IPS-11a (cell line): ENCODE data around the gene FBXL5.
"Not testable (repeated sequence)": the region's sequence is repeated elsewhere in the genome, so short reads cannot be mapped to it uniquely, and the experiment has no call there.

Source experiments
- H3K4me3 ChIP-seq: one replicate; pipeline ENCODE4 v1.5.1; 2013; ENCODE audit warnings: low read depth, low read length, control low read depth

FBXL5 gene

DNA sequence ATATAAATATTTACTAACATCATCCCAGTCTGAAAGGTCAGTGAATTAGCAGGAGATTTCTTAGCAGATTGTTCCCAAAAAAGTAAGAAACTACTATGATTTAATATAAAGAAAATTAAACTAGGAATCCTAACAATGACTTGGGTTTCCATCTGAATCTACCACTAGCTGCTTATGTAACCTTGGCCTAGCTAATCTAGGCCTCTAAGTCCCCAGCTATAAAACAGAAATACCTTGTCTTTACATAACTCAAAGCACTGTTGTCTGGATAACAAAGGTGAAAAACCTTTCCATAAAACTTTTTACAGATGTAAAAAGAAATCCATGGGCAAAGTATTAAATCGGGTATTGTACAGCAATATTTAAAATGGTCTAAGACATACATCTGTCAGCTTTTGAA is 3.0 kb downstream of the FBXL5 start:
- no peak overlapping the region for H3K4me3 ChIP-seq

DNA sequence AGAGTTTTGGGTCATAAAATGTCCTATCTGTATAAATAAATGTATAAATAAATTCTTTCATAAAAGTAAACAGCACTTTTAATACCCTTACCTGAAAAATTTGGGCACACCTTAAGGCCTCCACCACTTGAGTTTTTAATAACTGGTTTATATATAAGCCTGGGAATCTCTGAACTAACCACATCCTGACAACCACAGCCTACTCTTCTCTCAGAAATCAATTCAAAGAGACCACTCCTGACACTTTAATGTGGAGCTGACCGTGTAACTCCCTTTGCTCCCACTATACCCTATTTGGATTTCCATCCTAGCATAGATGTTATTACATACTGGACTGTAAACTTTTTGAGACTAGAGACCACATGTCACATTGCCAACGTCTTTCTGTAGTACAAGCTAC is 3.5 kb downstream of the FBXL5 start:
- no peak overlapping the region for H3K4me3 ChIP-seq

DNA sequence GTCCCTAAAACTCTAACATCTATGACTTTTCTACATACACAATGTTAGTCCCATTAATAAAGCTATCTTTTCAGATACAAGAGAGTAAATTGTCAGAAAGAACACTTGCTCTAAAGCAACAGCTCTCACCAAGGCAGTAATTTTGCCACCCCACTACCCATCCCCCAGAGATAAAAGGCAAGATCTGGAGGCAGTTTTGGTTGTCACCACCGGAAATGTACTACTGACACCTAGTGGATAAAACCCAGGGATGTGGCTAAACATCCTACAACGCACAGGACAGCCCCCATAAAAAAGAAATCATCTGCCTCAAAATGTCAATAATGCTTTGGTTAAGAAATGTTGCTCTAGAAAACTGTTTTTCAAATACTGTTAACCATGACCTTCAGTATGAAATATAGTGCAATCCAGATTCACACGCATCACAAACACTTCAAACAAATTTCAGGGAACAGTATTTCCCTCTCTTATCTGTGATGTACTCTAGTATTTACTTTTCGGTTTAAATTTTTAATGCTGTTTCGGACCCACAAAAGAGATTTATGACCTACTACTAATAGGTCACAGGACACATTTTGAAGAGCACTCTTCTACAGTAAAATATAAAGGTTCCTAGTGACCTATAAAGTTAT is 5.1 kb downstream of the FBXL5 start:
- no peak overlapping the region for H3K4me3 ChIP-seq

DNA sequence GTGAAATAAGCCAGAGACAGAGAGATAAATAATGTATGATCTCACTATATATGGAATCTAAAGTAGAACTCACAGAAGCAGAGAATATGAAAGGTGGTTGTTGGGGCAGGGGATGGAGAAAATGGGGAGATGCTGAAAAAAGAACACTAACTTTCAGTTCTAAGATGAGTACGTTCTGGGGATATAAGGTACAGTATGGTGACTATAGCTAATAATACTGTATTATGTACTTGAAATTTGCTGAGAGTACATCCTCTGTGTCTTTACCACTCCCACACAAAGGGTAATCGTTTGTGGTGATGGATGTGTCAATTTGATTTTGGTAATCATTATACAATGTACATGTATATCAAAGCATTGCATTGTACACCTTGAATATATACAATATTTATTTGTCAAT is 6.6 kb downstream of the FBXL5 start:
- no peak overlapping the region for H3K4me3 ChIP-seq

DNA sequence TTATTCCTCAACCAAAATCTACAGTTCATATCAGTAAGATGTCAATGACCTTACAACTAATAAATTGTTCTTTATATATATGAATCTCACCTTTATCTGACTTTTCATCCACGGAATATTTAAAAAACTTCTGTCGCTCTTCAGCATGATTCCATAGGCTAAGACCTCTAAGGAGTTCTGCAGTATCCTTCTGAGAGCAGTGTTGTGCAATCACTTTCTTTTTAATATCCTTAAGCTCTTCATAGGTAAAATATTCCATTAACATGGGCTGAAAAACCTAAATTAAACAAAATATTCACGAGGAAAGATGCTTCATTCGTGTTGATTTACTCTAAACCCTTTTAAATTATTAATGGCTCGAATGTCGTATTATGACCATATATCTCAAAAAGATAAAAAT is 16.7 kb downstream of the FBXL5 start:
- H3K4me3 ChIP-seq: no peak overlapping the region

DNA sequence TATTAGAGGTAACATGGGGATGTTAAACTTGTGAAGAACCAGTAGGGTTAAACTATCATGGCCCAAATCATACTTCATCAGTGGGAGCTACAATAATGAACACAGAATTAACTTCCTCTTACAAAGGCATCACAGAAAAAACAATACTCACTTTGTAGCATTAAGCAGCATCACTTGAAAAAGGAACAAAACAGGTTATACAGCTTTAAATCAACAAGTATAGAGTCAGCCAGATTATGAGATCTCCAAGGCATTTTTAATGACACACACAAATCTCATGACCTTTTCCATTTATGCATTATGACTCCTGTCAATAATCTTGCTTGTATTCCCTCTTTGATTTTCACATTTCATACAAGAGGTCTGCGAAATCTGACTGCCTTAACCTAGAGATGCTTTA is 18.3 kb downstream of the FBXL5 start:
- H3K4me3 ChIP-seq: no peak overlapping the region

DNA sequence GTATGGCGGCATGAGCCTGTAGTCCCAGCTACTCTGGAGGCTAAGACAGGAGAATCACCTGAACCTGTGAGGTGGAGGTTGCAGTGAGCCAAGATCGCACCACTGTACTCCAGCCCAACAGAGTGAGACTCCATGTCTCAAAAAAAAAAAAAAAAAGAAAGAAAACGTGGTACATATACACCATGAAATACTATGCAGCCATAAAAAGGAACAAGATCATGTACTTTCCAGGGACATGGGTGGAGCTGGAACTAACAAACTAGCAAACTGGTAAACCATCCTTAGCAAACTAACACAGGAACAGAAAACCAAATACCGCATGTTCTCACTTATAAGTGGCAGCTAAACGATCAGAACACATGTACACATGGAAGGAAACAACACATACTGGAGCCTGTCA is 37.8 kb downstream of the FBXL5 start:
- H3K4me3 ChIP-seq: not testable (repeated sequence)

DNA sequence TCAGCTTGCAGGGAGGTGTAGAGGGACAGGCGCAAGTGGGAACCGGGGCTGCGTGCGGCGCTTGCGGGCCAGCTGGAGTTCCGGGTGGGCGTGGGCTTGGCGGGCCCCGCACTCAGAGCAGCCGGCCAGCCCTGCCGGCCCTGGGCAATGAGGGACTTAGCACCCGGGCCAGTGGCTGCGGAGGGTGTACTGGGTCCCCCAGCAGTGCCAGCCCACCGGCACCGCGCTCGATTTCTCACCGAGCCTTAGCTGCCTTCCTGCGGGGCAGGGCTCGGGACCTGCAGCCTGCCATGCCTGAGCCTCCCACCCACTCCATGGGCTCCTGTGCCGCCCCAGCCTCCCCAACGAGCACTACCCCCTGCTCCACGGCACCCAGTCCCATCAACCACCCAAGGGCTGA is 40.3 kb downstream of the FBXL5 start:
- not testable (repeated sequence) for H3K4me3 ChIP-seq

DNA sequence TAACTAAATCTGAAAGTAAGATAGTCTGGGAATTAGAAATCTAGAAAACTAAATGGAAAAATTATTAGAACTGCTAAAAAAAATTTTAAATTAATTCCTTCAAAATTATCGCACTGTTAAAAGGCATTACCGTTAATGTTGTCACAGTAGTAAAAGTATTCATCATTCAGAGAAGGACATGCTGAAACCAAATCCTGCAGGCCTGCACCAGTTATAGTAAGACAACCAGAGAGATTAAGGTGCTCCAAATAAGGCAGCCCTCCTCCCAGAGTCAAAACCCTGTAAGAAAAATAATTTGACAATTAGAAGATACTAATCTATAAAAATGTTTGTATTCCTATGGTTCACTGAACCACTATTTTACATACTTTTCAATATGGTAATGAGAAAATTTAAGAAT is 43.0 kb downstream of the FBXL5 start:
- H3K4me3 ChIP-seq: no peak overlapping the region

DNA sequence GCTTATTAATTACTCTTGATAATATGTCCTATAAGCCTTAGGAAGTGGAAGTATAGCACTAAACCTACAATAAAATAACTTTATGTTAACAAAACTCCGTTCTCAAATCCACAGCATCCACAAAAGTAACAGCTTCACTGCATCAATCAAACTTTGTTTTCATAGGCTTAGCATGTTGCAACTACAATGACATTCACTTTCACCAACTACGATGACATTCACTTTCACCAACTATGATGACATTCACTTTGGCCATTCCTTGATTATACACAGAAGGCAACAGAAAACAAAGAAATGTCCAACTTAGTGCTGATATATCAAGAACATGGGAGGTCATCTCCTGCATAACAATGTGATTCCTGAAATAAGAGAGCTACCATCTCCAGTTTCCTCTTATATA is 44.3 kb downstream of the FBXL5 start:
- no peak overlapping the region for H3K4me3 ChIP-seq

DNA sequence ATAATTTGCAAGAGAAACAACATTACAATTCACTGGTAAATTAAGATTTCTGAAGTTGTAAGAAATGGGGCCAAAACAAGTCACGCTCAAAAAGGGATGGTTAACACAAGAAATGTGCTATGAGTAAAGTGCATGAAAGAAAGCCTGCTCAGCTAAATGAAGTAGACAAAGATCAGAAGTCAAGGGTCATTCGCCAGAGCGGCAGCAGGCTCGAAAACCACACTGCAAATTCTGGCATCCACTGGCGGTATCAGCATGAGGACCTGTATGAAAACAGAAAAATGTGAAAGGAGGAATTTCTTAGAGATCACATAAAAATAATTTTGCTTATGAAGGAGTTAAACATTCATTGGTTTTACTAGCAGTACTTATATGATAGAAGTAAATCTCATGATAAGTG is 49.6 kb downstream of the FBXL5 start:
- no peak overlapping the region for H3K4me3 ChIP-seq

DNA sequence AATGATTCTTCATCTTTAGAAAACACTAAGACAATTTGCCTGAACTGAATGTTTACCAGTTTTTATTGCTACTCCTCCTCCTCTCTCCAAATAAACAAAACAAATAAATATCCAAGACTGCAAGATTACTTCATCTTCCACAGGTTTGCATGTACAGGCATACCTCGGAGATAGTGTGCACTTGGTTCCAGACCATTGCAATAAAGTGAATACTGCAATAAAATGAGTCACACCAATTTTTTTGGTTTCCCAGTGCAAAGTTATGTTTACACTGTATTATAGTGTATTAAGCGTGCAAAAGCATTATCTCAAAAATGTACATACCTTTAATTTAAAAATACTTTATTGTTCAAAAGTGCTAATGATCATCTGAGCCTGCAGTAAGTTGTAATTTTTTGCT is 53.3 kb downstream of the FBXL5 start:
- no peak overlapping the region for H3K4me3 ChIP-seq

DNA sequence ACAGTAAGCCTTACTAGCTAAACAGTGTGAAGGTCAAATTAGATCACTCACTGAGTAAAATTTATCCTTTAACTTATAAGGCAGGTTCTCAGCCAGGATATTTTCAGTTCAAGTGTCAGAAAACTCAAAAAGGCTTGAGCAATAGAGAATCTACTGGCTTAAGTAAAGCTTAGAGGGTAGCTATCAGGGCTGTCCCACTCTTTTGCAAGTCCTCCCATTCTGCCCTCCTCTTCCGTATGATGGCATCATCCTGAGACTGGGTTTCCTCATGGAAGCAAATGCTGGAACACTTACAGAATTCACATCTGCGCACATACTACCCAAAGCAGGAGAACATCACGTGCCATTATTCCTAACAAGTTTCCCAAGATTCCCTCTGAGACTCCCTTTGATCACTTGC is 55.0 kb downstream of the FBXL5 start:
- H3K4me3 ChIP-seq: no peak overlapping the region

DNA sequence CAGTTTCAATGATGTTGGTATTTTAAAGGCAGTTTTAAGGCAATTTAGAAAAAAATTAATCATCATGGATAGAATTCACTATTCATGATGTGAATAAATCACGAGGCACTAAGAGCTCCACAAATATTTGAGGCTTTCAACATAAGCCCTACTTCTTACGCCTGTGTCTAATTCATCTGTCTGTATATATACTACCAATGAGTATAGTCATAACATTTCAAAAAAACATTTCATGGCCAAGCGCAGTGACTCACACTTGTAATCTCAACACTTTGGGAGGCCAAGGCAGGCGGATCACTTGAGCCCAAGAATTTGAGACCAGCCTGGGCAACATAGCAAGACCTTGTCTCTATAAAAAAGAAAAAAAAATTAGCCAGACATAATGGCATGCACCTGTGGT is 56.5 kb downstream of the FBXL5 start:
- H3K4me3 ChIP-seq: no peak overlapping the region

DNA sequence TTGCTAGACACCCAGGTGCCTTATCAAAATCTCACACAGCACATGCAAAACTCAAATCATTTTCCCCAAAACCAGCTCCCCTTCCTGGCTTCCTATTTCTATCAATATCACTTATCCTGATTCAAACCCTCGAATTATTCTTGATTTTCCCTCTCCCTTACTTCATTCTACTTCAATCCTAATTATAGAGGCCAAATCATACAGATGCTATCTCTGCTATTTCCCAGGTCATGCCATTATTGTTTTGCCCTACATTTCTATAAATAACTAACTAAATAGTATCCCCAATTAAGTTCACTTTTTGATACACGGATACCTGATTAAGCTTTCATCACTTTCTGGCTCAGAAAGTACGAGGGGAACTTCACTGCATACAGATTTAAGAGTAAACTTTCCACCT is 62.4 kb downstream of the FBXL5 start:
- H3K4me3 ChIP-seq: no peak overlapping the region

DNA sequence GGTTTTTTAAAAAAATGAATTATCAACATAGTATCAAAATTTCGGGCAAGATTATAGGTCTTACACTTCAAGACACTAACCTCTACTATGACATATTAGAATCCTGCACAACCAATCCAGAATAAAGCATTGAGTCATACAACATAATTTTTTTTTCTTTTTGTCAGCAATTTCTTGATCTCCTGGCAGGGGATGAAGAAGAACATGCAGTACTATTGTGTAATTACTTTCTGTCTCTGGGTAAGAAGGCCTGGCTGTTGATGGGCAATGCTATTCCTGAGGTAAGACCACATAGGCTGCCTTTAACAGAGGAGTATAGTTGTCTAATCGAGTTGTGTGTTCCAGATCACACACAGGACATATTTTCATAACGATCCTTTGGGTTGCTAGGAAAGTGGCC is 67.5 kb downstream of the FBXL5 start:
- no peak overlapping the region for H3K4me3 ChIP-seq

DNA sequence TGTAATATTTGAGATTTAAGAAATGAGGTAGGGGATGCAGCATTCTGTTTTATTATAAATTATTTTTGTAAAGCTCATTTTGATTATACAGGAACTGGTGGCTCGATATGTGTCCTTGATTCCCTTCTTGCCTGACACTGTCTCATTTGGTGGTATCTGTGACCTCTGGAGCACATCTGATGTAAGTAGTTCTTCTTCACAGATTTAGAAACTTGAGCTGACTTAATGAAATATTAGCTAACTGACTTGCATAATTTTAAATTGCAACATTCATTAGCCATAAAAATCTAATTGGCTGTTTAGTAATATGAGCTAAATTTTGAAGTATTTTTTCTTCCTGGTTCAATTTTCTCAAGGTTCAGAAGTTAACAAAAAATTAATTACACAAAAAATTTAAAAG is 69.1 kb downstream of the FBXL5 start:
- H3K4me3 ChIP-seq: no peak overlapping the region

DNA sequence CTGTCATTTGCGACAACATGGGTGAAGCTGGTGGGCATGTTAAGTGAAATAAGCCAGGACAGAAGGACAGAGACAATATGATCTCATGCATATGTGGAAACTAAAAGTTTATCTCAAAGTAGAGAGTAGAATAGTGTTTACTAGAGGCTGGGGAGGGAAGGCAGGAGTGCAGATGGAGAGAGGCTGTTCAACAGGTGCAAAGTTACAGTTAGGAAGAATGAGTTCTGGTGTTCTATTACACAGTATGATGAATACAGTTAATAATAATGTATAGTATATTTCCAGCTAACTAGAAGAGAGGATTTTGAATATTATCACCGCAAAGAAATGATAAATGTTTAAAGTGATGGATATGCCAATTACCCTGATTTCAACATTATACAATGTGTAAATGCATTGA is 69.8 kb downstream of the FBXL5 start:
- no peak overlapping the region for H3K4me3 ChIP-seq

DNA sequence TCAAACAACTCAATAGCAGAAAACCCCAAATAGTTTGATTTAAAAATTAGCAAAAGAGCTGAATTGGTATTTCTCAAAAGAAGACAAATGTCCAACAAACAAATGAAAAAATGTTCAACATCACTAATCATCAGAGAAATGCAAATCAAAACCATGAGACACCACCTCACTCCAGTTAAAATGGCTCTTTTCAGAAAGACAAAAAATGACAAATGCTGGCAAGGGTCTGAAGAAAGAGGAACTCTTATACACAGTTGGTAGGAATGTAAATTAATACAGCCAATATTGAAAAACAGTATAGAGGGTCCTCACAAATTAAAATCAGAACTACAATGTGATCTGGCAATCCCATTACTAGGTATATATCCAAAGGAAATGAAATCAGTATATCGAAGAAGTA is 70.4 kb downstream of the FBXL5 start:
- H3K4me3 ChIP-seq: no peak overlapping the region

DNA sequence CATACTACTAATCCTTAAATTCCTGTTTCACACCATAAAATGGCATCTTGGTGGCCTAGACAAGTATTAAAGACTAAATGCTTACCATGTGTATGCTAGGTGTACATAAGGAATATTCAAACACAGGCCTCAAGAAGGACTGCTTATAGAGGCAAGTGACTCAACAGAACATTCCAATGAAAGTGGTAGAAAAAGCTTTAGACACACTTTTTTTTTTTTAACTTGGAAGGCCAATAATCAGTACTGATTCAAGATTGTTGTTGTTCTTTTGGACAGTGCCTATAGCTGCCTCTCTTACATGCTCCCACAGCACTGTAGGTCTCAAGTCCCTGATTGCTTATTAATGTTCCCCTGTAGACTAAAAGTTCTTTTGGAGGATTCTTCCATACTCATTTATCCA is 77.6 kb downstream of the FBXL5 start:
- H3K4me3 ChIP-seq: no peak overlapping the region

DNA sequence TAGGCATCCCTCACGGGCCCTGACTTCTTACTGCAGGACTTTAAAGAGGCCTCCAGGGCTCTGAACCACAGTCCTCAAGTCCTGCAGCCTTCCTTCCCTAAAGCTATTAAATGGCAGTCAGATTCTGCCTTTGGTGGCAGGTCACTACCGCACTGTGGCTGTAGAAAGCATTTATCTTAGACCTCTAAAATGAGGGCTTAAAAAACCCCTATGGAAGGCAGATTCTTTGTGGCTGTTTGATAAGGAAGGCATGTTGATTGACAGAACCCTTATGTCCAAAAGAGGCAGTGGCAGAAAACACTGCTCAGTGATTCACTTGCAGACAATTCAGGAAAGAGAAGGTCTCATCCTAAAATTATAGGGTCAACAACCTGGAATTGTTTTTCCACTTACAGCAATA is 79.2 kb downstream of the FBXL5 start:
- H3K4me3 ChIP-seq: no peak overlapping the region

DNA sequence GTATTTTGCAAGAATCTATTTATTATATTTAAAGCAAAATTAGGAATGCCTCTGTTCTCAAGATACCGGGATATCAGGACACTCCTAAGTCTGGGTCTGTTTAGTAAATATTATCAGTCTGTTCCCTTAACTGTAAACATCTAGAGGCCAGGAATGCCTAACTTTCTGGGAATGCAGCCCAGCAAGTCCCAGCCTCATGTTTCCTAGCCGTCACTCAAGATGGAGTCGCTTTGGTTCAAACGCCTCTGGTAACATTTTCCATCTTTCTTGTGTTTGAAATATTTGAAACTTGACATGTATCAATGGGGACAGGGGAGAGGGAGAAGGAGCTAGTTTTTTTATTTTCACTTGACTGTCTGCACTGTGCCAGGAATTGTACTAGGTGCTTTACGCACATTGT is 85.4 kb downstream of the FBXL5 start:
- no peak overlapping the region for H3K4me3 ChIP-seq

DNA sequence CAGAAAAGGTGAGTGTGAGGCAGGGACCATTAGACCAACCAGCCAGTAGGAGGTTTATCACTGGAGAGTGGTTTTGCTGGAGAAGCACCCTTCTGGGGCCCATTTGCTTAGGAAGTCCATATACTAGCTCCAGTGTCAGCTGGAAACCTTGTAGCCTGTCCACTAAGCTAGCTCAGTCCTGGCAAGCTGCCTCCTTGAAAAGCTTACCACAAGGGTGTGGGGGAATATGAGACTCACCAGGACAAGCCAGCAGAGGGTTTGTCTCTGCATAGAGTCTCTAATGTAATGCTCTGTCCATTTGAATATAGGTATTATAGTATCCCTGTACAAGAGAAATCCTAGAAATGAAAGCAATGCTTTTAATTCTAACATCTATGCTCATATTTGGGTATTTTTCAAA is 86.3 kb downstream of the FBXL5 start:
- H3K4me3 ChIP-seq: no peak overlapping the region

DNA sequence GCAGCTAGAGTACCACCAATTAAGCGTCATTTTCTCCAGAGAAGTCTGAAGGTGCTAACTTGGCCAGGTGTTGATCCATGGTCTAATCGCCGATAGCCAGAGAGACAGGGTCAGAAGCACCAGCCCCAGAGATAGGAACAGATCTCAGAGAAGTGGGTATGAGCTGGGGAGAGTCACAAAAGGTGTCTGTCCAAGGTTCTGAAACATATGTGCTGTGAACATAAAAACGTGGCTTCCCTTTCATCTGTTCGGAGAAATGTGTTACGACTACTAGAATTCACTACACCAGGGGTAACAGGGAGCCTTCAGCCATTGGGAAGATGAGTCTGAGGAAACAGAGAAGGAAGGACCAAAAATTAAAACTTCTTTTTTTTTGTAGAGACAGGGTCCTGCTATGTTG is 91.3 kb downstream of the FBXL5 start:
- H3K4me3 ChIP-seq: no peak overlapping the region
